ENCODE results near the gene ONECUT3.

DNA sequence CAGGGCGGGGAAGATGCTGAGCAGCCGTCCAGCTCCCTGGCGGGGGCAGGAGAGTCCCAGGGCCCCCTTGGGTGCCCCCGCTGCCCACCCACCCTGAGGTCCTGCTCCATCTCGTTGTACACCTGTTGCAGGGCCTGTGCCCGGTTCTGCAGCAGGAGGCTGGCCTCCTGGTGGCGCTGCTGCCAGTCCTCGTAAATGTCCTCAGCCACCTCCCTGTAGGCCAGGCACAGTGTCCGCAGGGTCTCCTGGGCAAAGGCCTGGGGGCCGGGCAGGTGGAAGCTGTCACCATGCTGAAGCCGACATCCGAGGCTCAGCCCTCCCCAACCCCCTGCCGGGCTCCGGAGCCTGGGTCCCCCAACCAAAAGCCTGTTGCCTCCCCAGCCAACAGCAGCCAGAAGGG lies 38.6 kb downstream of the ONECUT3 start:
- TF ChIP-seq POLR2A (IDR thresholded peaks at IDR 0.05) = no peak
- TF ChIP-seq, protein P1, sequence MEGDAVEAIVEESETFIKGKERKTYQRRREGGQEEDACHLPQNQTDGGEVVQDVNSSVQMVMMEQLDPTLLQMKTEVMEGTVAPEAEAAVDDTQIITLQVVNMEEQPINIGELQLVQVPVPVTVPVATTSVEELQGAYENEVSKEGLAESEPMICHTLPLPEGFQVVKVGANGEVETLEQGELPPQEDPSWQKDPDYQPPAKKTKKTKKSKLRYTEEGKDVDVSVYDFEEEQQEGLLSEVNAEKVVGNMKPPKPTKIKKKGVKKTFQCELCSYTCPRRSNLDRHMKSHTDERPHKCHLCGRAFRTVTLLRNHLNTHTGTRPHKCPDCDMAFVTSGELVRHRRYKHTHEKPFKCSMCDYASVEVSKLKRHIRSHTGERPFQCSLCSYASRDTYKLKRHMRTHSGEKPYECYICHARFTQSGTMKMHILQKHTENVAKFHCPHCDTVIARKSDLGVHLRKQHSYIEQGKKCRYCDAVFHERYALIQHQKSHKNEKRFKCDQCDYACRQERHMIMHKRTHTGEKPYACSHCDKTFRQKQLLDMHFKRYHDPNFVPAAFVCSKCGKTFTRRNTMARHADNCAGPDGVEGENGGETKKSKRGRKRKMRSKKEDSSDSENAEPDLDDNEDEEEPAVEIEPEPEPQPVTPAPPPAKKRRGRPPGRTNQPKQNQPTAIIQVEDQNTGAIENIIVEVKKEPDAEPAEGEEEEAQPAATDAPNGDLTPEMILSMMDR (IDR thresholded peaks at IDR 0.05) = no peak

Measured in heart left ventricle (tissue), 13 donors.